Lung (tissue), 12 donors: ENCODE measurements around the gene PRADC1. TPM values are rescaled to one million over a fixed set of nuclear protein-coding genes. Genes with fewer than 3 reads are reported as not detected.
A peak's percentile ranks its signal among the peaks of the same experiment; 100 is the strongest.

ENCODE experiments used
- ATAC-seq: fragments of 200-7000 bp; cut with Tn5 transposase; one replicate; pipeline ENCODE4 v1.9.1; 2020; ENCODE audit warnings: moderate number of reproducible peaks; ENCODE audit not compliant: insufficient read depth, low FRiP score
- DNase-seq, 3 donors: peaks; one replicate each; pipeline ENCODE4 v3.0.0-alpha.2; 2013 to 2017
- H3K27ac ChIP-seq, 2 donors: one replicate each; pipeline ENCODE4 v1.5.1; 2013; ENCODE audit warnings: mild to moderate bottlenecking in 2 of 2, moderate library complexity in 2 of 2, control low read depth in 1 of 2, inconsistent platforms in 1 of 2, low read depth in 1 of 2, low read length in 1 of 2
- H3K27me3 ChIP-seq, 3 donors: one replicate each; pipeline ENCODE4 v1.5.1; 2013; ENCODE audit warnings: low read length in 2 of 3; ENCODE audit not compliant: control insufficient read depth in 3 of 3, insufficient read depth in 3 of 3
- H3K36me3 ChIP-seq, 4 donors: one replicate each; pipeline ENCODE4 v1.5.1; 2013; ENCODE audit warnings: low read length in 4 of 4, mild to moderate bottlenecking in 1 of 4, moderate library complexity in 1 of 4; ENCODE audit not compliant: control insufficient read depth in 4 of 4, insufficient read depth in 4 of 4
- H3K4me1 ChIP-seq, 5 donors: one replicate each; pipeline ENCODE4 v1.5.1; 2013; ENCODE audit warnings: low read length in 5 of 5, mild to moderate bottlenecking in 2 of 5, moderate library complexity in 1 of 5; ENCODE audit not compliant: control insufficient read depth in 5 of 5, insufficient read depth in 5 of 5
- H3K4me3 ChIP-seq: one replicate; pipeline ENCODE4 v1.5.1; 2013; ENCODE audit warnings: mild to moderate bottlenecking, control low read depth, moderate library complexity
- H3K9ac ChIP-seq, 2 donors: one replicate each; pipeline ENCODE4 v1.5.1; 2013; ENCODE audit warnings: low read length in 2 of 2, control low read depth in 1 of 2; ENCODE audit not compliant: insufficient read depth in 1 of 2
- H3K9me3 ChIP-seq, 4 donors: one replicate each; pipeline ENCODE4 v1.5.1; 2013; ENCODE audit warnings: low read length in 3 of 4, mild to moderate bottlenecking in 1 of 4, moderate library complexity in 1 of 4; ENCODE audit not compliant: control insufficient read depth in 4 of 4, insufficient read depth in 3 of 4
- WGBS, 2 donors: extraction: QIAGEN DNeasy Blood & Tissue Kit; methylation state at CpG; one replicate each; pipeline ENCODE4 v1.1.7; 2013; 5-methylcytosine and 5-hydroxymethylcytosine counted together
- polyA plus RNA-seq, 2 donors: library from polyadenylated mRNA; stranded (reverse); fragments of 200-250 nt; gene quantifications; one replicate each; pipeline ENCODE4 v1.2.1, GENCODE V29; 2013
- total RNA-seq, 2 donors: library from RNA; depleted of rRNA in 1 of 2; stranded (reverse); fragments of >200 nt in 1 of 2; gene quantifications; one replicate each; pipeline ENCODE4 v1.2.1, GENCODE V29; 2014 to 2021
- TF ChIP-seq, protein P1 (sequence below): IDR thresholded peaks from 2 replicates; pipeline ENCODE4 v1.5.1; 2012; ENCODE audit warnings: mild to moderate bottlenecking; ENCODE audit errors: control extremely low read depth, extremely low read depth
- donor health status: control.
- donor health status: control.
- donor health status: Bipolar disorder and iron deficiency.
- donor health status: healthy.
- donor health status: DM: yes; HTN: yes; CAD: no.

The PRADC1 gene
- total and polyA plus RNA-seq, 4 donors = 4.4 to 20.7 (median 18.7) TPM

DNA sequence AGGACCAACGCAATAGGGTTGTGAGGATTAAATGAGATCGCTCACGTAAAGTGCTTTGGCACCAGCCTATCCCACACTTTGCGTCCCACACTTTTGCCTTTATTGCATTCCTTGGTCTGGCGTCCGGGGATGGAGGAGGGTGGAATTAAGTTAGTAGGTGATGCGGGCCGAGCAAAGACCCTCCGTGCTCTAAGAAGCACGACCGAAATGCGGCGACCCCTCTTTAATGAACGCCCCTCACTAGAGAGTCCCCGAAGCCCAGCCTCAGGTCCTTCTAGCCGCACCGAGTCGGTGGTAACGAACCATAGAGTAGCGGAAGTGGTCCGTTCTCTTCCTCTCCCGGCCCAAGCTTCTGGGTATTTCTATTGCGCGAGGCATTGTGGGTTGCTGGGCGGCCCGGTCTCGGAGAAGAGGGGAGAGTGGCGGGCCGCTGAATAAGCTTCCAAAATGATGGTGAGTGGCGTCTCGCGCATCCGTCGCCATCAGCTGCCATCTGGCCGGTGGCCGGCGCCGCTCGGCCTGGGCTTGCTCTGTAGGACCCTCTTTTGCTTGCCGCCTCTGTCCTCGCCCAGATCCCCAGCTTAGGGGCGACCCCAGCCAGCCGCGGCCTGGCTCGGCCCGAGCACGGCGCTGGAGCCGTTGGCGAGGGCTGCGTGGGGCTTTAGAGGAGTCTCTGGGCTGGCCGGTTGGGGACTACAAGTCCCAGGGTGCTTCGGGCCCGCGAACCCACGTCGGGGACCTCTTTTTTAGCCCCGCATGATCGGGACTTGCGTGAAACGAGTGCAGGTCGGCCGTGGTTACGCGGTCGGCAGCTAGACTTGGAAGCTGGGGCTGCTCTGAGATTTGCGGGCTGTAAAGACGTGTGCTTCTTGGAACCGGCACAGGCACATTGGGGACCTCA, 1.1 kb upstream of the PRADC1 start, which contains the start of gene CCT7:
TSS of gene CCT7 (plus strand) at position 377 of the 901 bp plus-strand sequence. CDS start at position 448, 71 bp downstream.
- H3K4me1 ChIP-seq = peaks cover 5 to 18% (median 13%) of the 10 kb centered on the region in 5 donors
- peak within 1 kb of the TSS; percentile 84 to 94 for H3K27ac ChIP-seq
- DNase-seq = peak; percentile 89 to 97 (median 95)
- peaks cover 0 to 14% (median 8%) of the 10 kb centered on the region in 4 donors for H3K36me3 ChIP-seq
- peak; percentile 76 for ATAC-seq
- H3K27me3 ChIP-seq = no peaks in the 10 kb centered on the region
- no peaks in the 10 kb centered on the region for H3K9me3 ChIP-seq
- peak within 1 kb of the TSS; percentile 76 for H3K4me3 ChIP-seq
- 0% methylated on average over 69 of the region's 69 CpGs for WGBS, 2 donors
- TF ChIP-seq, protein P1, sequence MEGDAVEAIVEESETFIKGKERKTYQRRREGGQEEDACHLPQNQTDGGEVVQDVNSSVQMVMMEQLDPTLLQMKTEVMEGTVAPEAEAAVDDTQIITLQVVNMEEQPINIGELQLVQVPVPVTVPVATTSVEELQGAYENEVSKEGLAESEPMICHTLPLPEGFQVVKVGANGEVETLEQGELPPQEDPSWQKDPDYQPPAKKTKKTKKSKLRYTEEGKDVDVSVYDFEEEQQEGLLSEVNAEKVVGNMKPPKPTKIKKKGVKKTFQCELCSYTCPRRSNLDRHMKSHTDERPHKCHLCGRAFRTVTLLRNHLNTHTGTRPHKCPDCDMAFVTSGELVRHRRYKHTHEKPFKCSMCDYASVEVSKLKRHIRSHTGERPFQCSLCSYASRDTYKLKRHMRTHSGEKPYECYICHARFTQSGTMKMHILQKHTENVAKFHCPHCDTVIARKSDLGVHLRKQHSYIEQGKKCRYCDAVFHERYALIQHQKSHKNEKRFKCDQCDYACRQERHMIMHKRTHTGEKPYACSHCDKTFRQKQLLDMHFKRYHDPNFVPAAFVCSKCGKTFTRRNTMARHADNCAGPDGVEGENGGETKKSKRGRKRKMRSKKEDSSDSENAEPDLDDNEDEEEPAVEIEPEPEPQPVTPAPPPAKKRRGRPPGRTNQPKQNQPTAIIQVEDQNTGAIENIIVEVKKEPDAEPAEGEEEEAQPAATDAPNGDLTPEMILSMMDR = no peak
- H3K9ac ChIP-seq = peak within 1 kb of the TSS; percentile 93 to 96

DNA sequence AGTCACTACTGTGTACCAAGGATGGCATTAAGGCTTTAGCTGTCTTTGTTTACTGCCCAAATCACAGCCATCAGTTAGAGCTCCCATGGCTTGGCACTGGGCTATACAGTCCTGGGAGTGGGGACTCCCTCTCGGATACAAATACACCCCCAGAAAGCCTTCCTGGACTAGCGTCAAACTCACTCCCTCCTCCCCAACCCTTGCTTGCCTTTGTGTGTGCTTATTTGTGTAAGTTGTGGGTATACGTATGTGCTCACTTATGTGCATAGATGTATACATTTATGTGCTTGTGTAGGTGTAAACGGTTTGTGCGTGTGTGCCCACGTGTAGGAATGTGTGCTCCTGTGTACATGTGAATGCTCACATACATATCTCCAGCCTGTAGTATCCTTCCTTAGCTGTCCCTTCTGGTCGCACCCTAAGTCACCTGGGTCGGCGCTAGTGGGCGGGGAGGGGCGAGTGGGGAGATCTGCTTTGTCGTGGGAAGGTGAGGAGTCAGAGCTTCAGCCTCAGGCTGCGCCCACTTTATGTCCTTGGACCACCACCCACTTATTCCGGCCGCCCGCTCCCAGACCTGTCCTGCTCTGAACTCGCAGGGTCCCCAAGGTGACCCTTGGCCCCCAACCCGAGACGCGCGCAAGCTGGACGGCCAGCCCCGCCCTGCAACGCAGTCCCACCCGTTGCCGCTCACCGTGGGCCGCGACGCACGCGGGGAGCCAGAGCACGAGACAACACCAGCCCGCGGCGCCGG, 461 bp downstream of the PRADC1 start:
- peak overlapping the region; percentile 76 for H3K4me3 ChIP-seq
- H3K36me3 ChIP-seq = peaks cover 0 to 13% (median 7%) of the 10 kb centered on the region in 4 donors
- peak overlapping the region; percentile 1 to 5 for H3K9ac ChIP-seq
- peaks cover 3 to 18% (median 13%) of the 10 kb centered on the region in 5 donors for H3K4me1 ChIP-seq
- H3K27ac ChIP-seq = peak overlapping the region; percentile 40 to 73
- DNase-seq = no peak
- ATAC-seq = no peak
- WGBS, 2 donors = 3% methylated on average over 35 to 37 of the region's 37 CpGs
- H3K9me3 ChIP-seq = no peaks in the 10 kb centered on the region
- no peaks in the 10 kb centered on the region for H3K27me3 ChIP-seq
- TF ChIP-seq, protein P1 = no peak

DNA sequence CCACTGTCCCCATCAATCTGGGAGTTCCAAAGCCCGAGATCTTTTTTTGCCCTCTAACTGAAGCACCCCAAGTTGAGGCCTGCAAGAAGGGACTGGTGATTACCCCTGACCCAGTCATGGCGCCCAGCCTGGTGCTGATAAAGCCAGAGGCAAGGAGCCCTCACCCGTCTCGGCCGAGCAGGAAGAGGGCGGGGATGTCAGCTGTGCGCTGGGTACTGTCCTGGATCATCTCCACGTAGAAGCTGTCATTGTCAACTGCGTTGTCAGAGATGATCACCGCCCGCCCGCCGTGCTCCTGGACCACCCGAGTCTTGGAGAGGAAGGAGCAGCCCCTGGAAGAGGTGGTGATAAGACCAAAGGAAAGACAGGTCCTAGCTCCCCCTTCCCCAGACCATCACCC, 4.4 kb downstream of the PRADC1 start:
- WGBS, 2 donors = 85 to 88% methylated on average over 14 of the region's 14 CpGs
- Histone ChIP-seq H3K4me1 (peaks cover 3 to 11% (median 6%) of the 10 kb centered on the region in 5 donors), H3K9ac (no peak overlapping the region), H3K36me3 (peaks cover 3 to 40% (median 13%) of the 10 kb centered on the region in 4 donors), H3K9me3 (no peaks in the 10 kb centered on the region), H3K27ac (no peak overlapping the region), H3K27me3 (no peaks in the 10 kb centered on the region), H3K4me3 (no peak overlapping the region)
- TF ChIP-seq, protein P1 = no peak
- no peak for DNase-seq
- ATAC-seq = no peak
